ACHN (cell line): ENCODE results near the gene DIP2C.
"Not testable (repeated sequence)": the region's sequence is repeated elsewhere in the genome, so short reads cannot be mapped to it uniquely, and the experiment has no call there.

Experiments used
- DNase-seq: peaks from one replicate; pipeline ENCODE4 v3.0.0-alpha.2; 2015
- in situ Hi-C: cut with HindIII; loops from 2 replicates; pipeline ENCODE4 v1.10.0; 2017; ENCODE audit warnings: low sequenced_read_pairs, low pct_ligation_motif_present, low pct_unique_long_range_greater_than_20kb

Gene DIP2C

DNA sequence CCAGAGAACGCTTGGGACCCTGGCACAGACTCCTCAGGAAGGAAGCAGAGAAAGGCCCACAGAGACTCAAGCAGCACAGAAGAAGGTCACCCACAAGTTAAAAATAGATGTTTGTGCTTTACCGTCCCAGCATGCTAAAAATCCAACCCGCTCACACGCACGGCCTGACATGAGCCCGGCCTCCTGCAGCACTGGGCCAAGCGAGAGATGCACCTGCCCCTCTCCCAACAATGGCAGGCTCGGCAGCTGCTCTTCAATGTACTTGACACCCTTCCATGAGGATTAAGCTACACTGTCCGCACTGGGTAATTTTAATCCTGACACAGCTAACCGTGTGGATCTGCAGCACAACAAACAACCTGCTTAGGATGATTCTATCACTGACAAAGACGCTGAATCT lies 9.3 kb downstream of the DIP2C start:
- in situ Hi-C loops, result no loop called here
- DNase-seq, result no peak

DNA sequence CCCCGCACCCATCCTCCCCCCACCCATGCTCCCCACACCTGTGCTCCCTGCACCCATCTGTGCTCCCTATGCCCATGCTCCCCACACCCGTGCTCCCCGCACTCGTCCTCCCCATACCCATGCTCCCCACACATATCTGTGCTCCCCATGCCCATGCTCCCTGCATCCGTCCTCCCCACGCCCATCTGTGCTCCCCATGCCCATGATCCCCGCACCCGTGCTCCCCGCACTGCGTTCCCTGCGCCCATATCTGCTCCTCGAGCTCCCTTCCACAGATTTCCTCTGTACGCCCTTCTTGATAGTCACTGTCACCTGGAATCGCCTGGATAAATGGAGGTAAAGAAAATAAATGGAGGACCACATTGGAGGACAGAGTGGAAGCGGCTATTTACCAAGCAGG lies 9.9 kb downstream of the DIP2C start:
- no peak for DNase-seq
- in situ Hi-C loops, result no loop called here

DNA sequence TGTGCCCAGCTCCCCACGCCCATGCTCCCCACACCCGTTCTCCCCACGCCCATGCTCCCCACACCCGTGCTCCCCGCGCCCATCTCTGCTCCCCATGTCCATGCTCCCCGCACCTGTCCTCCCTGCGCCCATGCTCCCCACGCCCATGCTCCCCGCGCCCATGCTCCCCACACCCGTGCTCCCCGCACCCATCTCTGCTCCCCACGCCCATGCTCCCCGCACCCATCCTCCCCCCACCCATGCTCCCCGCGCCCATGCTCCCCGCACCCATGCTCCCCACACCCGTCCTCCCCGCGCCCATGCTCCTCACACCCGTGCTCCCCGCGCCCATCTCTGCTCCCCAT lies 10.8 kb downstream of the DIP2C start:
- in situ Hi-C loops, DNase-seq: not testable (repeated sequence)

DNA sequence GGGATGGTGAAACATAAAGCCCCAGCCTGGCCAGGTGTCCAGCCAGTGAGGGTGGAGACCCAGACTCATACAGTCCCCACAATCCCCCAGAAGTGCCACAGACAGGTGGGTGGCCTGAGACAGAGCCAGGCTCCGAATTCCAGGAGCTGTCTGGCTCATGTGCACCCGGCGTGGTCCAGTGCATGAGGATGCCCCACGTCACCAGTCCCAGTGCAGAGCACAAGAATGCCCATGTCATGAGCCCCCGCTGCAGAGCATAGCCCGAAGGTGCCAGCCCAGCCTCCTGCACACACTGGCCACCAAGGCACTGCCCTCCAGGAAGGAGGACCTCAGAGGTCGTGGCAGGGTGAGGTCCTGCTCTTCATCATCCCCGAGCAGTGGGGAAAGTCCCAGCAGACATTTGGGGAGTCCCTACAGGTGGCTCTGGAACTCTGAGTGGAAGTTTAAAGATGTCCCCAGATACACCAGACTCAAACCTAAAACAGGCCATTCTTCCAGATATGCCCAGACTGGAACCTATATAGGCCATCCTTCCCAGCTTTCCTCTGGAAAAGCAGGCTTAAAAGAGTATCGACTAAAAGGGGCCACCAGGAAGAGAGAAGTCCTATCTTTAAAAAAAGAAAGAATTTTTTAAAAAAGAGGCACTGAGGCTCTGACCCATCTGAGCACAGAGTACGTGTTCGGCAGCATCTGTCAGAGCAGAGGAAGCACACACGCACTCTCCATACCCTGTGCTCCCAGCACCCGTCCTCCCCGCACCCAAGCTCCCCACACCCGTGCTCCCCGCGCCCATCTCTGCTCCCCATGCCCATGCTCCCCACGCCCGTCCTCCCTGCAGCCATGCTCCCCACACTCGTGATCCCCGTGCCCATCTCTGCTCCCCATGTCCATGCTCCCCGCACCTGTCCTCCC lies 11.5 kb downstream of the DIP2C start:
- in situ Hi-C loops, result no loop called here
- no peak for DNase-seq

DNA sequence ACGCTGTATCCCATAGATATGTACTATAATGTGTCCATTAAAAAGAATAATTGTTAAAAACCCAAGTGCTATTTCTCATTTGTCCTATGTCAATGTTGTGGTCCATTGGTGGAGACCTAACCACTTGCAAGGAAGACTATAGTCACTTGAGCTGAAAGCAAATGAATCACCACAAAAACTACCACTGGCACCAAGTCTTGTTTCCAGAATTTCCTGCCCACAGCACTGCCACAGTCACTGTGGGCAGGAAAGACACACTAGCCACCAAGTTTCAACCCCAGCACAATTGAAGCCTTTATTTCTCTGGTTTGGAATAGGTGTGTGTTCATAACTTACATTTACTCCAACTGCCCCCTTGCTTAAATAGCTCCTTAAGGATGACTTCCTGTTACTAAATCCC lies 12.4 kb downstream of the DIP2C start:
- in situ Hi-C loops, result no loop called here
- DNase-seq, result no peak

DNA sequence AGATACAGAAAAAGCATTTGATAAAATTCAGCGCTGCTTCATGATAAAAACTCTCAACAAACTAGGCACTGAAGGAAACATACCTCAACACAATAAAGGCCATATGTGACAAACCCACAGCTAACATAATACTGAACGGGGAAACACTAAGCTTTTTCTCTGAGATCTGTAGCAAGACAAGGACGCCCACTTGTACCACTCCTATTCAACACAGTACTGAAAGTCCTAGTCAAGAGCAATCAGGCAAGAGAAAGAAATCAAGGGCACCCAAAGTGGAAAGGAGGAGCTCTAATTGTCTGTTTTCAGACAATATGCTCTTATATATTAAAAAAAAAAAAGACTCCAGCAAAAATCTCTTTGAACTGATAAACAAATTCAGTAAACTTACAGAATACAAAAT lies 13.3 kb downstream of the DIP2C start:
- in situ Hi-C loops, result no loop called here
- no peak for DNase-seq

DNA sequence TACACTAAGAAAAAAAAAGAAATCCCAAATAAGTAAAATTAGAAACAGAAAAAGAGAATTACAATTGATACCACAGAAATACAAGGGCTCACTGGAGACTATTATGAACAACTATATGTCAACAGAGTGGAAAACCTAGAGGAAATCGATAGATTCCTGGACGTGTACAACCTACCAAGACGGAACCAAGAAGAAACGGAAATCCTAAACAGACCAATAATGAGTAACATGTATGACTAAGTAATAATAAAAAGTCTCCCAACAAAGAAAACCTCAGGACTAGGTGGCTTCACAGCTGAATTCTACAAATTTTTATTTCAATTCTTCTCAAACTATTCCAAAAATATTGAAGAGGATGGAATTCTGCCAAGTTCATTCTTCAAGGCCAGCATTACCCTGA lies 13.9 kb downstream of the DIP2C start:
- DNase-seq, result no peak
- in situ Hi-C loops, result no loop called here

DNA sequence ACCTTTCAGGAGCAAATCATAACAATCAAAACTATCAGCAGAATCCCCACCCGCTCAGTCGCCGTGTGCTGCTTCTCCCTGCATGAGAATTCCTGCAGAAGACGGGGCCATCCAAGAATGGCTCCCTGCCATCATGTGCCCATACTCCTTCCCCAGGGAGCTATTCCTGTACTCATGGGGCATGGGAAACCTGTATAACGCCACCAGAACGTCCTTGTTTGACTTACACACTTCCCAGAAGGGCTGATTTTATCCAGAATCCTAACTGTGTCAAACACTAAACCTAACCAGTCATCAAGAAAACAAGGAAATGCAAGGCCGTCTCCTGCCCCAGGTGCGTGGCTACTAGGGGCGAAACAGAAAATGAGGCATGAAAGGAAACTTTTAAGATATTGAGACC lies 16.0 kb downstream of the DIP2C start:
- DNase-seq, result no peak
- in situ Hi-C loops, result no loop called here

DNA sequence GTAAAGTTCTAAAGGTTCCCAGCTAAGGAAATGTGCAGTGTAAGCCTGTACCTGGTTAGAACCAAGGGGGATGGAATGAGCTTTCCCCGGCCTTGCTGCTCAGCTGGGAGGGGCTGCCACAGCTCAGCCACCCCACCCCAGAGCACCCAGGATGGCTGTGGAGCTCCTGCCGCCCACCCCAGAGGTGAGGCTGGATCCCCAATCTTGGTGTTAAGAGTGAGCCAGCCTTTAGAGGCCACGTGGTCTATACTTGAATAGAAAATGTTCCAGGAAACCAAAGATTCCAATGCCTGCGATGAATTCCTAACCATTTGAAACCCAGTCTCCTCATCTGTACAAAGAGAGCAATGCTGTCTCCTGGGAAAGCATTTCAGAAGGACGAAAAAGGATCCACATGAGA lies 16.5 kb downstream of the DIP2C start:
- DNase-seq, result no peak
- in situ Hi-C loops, result no loop called here

DNA sequence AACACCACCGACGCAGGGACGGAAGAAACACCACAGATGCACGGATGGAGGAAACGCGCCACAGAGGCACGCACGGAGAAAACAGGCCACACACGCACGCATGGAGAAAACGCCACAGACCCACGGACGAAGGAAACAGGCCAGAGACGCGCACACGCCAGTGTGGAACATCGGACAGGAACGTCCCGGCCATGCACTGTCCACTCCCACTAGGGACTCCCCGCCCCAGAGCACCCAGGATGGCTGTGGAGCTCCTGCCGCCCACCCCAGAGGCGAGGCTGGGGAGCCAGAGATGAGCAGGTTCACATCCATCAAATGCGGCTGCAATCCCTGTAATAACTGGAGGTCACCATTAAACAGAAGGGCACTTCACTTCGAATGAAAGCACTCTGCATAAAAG lies 17.3 kb downstream of the DIP2C start:
- in situ Hi-C loops, result no loop called here
- no peak for DNase-seq

DNA sequence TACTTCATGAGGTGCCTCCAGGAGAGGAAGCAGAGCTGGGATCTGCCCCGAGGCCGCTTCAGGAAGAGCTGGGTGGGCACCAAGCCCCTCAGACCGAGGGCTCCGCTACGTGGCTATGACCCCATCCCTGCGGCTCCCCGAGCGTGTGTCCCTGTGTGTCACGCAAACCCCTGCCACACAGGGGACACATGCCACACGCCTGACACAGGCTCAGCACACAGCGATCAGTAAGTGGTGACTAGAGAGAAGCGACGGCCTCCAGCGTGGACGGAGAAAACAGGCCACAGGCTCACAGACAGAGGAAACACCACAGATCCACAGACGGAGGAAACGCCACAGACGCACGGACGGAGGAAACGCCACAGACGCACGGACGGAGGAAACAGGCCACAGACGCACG lies 18.5 kb downstream of the DIP2C start:
- in situ Hi-C loops, result no loop called here
- DNase-seq, result no peak

DNA sequence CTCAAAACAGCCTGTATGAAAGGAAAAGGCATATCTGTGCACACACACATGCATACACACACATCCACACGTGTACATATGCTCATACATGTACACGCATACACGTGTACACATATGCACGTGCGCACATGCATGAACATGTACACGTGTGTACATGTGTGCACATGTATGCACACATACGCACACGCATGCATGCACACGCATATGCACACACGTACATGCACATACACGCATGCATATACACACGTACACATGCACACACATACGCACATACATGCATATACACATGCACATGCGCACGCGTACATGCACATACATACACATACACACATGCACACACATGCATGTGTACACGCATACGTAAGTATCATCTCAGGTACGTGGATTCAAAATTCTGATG lies 19.4 kb downstream of the DIP2C start:
- in situ Hi-C loops, result no loop called here
- no peak for DNase-seq

DNA sequence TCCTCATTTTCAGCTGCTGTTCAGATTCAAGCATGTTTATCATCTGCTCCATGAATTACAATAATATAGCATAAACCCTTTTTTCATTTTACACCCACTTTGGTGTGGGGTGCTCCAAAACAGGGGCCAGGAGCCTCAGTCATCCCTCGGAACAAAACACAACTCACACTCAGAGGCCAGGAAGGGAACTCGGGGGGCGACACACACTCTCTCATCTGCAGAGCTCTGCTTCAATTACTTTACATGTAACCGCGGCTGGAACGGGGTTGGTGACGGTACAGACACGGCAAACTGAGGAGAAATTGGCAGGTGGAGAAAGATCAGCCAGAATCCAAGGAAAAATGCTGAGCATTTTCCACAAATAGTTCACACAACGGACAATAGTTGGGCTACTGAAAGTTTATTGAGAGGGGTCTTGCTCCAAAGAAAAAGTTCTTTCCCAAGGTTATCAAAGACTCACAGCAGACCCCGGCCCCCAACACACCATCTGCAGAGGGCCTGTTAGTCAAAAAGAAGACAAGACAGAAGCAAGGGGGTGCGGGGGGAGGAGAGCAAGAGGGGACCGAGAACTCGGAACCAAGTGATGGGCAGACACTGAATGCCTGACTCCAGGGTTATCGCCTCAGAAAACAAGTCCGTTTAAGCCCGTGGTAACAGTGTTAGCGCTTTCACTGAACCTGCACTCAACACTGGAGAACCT lies 20.5 kb downstream of the DIP2C start:
- in situ Hi-C loops, result no loop called here
- no peak for DNase-seq

DNA sequence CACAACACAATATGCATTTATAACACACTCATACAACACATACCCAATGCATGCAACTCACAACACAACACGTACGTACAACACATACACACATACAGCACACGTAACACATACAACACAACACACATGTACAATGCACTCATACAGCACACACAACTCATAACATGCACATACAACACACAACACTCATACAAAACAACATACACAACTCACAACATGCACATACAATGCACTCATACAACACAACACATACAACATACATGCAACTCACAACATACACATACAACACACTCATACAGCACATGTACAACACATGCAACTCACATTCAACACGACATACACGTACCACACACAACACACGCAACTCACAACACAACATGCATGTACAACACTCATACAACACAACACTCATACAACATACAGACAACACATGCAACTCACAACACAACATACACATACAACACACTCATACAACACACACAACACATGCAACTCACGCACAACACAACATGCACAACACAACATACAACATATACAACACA lies 21.8 kb downstream of the DIP2C start:
- in situ Hi-C loops, result no loop called here

DNA sequence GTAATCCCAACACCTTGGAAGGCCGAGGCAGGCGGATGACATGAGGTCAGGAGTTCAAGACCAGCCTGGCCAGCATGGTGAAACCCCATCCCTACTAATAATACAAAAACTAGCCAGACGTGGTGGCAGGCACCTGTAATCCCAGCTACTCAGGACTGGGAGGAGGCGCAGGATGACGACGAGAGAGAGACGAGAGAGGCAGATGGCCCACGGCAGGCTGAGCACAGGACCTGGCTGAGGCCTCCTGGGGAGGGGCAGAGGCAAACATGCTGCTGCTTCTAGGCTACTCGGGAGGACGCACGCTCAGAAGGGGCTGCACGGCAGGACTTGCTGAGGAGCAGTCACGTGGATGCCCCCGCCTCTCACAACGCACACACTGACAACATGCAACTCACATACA lies 22.4 kb downstream of the DIP2C start:
- no peak for DNase-seq
- in situ Hi-C loops, result no loop called here

More for the DNA sequence above, 21.8 kb downstream of the DIP2C start:
- DNase-seq, result no peak

DNA sequence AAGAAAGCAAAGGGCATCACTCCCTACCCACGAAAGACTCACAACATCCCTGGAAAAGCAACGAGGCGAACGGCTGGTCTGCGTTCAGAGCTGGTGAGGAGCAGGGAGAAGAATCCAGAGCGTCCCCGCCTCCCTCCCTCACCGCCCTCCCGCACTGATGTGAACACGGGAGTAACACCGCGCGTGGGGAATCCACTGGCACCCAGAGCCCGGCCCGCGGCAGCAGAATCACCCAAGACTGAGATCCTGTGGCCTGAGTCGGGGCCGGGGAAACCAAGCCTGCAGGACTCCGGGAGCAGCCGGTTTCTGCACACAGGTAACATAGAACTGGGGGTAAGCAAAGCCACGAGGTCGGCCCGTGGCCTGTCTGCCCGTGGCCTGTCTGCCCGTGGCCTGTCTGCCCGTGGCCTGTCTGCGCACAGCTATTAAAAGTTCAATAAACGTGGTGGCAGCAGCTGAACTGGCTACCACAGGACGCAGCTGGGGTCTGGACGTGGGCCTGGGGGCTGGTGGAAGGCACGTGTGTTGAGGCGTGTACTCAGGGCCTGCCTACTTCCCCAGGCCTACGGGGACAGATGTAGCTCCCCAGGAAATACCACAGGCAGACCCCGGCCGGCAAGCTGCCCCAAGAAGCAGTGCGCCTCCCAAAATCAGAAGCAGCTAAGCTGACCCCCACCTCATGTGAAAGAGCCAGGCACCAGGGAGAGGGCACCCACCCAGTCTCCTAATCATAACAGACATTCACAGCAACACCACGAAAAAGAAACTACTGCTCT lies 23.0 kb downstream of the DIP2C start:
- in situ Hi-C loops, result no loop called here
- DNase-seq, result no peak

DNA sequence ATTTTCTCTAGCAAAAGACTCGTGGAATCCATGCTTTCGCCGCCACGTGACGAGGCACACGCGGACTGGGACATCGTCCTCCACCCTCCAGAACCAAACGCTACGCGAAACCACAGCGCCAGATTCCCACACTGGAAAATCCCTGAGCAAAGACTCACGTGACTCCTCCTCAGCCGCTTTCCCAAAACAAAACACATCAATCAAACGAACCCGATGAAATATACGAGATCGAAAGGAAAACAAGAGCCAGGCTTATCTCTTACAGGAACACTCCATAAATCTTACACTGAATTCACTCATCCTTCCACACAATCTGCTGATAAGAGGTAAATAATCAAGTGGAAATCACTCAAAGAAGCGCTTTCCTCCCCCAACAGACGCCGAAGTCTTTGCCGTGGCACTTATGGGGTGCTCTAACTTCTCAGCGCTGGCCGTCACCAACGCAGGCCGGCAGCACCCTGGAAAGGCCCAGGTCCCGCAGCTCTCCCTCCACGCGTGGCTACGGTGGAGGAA lies 23.8 kb downstream of the DIP2C start:
- no peak for DNase-seq
- in situ Hi-C loops, result no loop called here

DNA sequence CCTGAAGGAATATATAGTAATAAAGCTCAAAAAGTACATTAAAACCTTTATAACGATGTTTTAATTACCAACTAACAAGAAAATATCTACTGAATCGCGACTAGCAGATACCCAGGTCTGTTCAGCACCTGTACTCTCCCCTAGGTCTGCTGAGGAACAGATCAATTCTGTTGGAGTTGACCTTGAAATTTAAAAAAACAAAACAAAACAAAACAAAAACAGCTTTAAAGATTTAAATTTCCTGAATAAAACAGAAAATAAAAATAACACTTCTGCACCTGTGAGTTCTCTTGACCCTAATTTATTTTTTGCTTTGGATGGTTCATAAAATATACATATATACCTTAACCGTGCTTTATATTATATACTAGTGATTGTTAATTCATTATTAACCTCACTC lies 24.6 kb downstream of the DIP2C start:
- DNase-seq, result no peak
- in situ Hi-C loops, result no loop called here

DNA sequence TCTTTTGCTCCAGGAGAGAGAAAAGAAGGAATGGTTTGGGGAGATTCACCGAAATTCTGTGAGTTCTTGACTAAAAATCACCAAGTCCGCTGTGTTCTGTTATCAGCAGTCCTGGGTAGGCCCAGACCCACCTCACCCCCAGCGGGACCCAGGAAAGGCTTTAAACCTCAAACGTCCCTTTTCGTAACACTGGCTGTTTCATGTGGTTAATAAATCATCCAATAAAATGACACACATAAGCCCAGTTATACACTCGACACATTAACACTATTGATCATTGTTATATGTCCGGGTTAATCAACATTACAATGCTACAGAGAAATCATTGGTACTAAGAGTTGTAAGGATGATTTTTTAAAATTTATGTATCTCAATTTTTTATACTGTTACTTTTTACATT lies 25.2 kb downstream of the DIP2C start:
- no peak for DNase-seq
- in situ Hi-C loops, result no loop called here
